SKM-1 (cell line): ENCODE measurements around the gene ATP13A4.

Source experiments
- DNase-seq: peaks from one replicate; lab custom pipeline; 2025; ENCODE audit not compliant: unreplicated experiment; lab: John Stamatoyannopoulos, UW

Gene ATP13A4

DNA sequence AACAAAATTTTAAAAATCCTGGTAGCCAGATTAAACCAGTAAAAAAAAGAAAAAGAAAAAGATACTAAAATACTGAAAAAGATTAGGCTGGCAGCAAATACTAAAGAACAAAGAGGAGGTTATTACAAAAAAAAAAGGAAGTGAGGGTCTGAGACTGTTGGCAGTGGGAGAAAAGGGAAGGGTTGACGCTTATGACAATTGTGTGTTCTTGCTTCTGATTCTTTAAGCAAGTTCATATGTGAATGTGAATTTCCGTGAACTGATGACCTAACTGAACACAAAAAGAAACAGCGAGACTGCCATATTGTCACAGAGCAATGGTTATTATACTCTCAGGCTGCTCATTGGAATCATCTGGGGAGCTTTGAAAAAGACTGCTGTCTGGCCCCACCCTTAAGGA is 56.5 kb downstream of the ATP13A4 start:
- peak; percentile 15 for DNase-seq

DNA sequence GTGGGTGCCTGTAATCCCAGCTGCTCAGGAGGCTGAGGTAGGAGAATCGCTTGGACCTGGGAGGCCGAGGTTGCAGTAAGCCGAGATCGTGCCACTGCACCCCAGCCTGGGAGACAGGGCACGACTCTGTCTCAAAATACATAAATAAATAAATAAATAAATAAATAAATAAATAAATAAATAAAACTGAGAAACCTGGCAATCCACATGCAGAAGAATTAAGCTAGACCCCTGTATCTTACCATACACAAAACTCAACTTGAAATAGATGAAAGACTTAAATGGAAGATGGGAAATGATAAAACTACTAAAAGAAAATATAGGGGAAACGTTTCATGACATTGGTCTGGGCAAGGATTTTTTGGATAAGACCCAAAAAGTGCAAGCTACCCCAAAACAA is 58.0 kb downstream of the ATP13A4 start:
- no peak for DNase-seq

DNA sequence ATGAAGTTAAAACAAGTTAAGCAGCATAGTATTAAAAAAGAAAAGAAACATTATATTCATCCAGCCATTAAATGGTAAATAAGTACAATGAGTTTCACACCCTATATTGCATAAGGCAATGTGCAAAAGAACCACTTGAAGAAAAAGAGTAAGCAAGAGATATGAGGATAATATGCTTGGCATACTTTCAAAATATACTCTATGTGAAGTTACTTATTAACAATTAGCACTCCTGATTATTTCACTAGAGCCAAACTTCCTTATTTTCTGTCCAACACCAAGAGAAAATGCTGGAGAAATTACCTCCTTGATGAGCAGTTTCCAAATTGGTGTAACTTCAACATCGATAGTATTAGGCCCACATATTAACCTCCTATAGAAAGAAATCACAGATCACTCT is 63.7 kb downstream of the ATP13A4 start:
- DNase-seq, result no peak

DNA sequence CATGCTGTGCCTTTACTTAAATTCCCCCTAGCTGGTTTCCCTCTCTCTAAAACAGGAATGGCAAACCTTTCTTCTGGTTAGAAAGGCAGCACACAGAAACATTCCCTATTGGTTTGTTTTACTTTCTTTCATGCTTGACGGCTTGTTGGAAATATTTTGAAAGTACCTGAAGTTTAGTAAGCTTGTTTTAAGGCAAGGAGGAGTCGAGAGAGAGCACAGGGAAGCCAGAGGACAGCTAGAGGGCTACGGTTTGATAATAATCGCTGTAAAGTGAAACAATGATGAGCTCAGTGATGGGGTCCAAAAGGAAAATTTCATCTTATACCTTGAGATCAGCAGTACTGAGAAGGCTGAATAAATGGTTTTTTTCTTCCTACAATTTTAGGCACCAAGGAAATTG is 64.1 kb downstream of the ATP13A4 start:
- no peak for DNase-seq

DNA sequence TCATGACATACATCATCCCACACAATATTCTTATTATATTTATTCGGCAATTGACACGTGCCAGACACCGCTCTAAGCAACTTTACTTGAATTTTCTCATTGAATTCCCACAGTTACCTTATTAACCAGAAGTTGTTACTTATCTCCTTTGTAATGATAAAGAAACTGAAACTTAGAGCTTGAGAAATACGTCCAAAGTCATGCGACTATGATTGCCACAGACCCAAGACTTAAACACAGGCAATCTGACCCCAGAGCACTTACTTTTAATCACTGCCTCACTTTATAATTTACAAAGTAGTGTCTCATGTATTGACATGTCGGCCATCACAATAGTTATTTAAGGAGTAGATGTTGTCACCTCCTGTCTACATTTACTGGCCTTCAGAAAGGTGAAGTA is 64.7 kb downstream of the ATP13A4 start:
- no peak for DNase-seq

DNA sequence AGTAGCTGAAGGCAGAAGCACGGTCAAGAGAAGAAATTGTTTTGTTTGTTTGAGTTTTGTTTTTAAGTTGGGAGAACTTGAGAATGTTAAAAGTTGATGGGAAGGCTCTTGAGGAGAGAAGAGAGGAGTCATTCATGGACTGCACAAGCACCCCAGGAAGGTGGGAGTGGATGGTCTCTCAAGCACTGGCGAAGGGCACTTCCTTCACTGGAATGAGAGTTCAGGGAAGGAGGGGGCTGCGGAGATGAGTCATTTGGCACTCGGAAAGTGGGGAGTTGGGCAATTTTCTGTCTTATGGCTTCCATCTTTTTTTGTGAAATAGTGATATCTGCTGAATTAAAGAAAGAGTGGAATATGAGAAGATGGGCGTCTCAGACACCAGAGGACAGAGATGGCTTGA is 66.0 kb downstream of the ATP13A4 start:
- no peak for DNase-seq

DNA sequence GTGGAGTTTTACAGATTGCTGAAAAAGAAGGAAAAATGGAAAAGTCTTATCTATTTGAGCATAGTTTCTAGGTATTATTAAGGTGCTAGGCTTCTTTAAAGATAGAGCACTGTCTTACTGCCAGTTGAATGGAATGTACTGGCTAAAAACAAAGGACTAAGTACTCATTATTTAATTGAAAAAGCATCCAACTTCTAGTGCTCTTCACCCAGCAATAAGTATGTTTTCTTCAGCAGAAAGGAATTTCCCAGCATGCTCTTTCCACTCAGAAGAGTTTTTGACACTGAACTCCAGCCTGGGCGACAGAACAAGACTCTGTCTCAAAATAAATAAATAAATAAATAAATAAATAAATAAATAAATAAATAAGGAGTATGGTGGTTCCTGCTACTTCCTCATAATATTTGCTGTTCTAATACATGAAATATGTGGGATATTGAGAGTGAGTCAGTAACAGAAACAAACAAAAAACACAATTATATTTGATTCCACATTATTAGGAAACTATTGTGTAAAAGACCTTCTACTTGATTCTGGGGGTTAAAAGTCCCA is 70.6 kb downstream of the ATP13A4 start:
- DNase-seq, result no peak

DNA sequence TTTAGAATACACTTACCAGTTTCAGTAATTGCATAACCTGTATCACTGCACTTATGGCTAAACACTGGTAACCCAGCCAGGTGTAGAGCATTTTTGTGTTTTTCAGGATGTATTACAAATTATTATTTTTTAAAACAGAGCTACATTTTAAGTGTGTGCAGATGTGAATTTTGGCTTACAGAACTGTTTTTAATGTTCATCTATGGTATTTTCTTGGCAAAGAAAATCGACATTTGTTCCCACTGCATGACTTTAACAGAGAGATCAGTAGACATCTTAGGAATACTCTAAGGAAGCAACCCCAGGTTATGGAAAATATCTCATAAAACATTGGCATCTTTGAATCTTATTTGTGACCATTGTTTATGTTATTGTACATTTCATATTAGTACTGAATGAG is 73.3 kb downstream of the ATP13A4 start:
- no peak for DNase-seq

DNA sequence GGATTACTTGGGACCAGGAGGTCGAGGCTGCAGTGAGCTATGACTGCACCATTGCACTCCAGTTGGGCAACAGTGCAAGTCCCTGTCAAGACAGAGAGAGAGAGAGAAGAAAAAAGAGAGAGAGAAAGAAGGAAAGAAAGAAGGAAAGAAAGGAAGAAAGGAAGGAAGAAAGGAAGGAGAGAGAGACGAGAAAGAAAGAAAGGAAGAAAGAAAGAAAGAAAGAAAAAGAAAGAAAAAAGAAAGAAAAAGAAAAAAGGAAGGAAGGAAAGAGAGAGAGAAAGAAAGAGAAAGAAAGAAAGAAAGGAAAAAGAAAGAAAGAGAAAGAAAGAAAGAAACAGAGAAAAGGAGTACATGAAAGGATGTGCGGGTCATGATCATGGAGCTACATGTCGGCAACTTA is 80.2 kb downstream of the ATP13A4 start:
- DNase-seq, result no peak

DNA sequence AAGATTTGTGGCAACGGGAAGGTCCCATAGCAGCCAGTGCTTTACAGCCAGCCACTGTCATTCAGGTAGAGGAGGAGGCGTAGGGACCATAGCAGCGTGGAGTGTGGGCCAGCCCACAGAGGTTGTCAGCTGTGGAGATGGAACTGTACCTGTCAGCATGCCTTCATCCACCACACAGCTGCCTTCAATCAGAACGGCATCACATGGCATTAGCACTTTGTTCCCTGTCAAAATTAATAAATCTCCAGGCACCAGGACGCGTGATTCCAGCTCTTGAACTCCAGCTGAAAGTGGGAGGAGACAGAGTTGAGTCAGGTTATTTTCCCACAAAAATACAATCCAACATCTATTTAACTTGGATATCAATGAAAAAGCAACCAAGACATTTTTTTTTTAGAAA is 84.0 kb downstream of the ATP13A4 start:
- no peak for DNase-seq

DNA sequence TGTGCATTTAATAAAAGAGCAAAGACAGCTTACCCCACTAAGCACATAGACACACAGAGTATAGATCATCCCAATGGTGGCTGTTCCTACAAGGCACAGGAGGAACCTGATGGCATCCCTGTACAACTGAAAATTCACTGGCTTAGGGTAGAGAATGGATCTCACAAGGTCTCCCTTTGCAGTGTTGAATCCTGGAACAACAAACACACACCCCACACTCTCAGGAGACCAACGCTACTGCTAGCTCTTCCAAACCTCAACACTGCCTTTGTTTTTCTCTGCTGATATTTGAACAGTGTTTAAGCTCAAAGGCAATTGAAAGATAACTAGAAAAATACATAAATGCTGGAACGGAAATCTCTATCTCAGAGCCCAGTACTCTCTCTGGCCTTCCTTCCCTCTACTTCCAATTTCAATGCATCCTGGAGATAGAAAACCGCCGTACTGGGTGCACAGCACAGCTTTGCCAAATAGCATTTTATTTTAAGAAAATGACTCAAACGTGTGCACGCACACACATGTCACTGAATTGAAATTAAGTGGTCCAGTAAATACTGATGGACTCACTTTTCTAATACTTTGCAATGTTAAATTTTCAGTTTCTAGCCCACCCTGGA is 88.6 kb downstream of the ATP13A4 start:
- DNase-seq, result no peak

DNA sequence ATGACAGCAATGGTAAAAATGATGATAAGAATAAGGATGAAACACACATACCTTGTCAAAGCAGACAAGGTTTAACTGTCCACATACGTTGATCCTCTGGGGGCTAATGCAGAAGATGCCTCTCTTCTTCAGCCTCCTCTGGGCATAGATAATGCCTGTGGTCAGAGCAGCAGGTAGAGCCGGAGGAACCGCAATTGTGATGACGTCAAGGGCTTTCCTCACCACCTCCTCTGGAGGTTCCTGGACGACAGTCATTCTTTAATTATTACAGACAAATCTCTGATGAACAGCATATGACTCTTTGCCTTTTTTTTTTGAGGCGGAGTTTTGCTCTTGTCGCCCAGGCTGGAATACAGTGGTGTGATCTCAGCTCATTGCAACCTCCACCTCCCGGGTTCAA is 89.8 kb downstream of the ATP13A4 start:
- no peak for DNase-seq

DNA sequence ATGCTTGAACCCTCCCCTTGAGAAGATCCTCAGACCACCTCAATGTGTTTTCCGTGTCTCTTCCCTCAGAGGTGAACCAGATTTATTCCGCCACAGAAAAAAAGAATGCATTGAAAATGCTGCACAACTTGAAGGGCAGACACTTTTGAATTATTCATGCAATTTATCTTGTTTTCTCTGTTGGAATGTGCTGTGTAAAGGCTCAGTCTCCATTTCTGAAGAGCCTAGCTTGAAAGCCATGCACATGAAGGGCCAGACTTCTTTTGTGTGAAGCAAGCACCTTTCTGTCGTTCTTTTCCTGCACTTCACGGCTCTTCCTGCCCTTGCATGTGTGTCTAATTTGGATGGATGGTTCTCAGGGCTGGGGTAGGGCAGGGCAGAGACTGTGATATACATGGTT is 97.2 kb downstream of the ATP13A4 start:
- no peak for DNase-seq

DNA sequence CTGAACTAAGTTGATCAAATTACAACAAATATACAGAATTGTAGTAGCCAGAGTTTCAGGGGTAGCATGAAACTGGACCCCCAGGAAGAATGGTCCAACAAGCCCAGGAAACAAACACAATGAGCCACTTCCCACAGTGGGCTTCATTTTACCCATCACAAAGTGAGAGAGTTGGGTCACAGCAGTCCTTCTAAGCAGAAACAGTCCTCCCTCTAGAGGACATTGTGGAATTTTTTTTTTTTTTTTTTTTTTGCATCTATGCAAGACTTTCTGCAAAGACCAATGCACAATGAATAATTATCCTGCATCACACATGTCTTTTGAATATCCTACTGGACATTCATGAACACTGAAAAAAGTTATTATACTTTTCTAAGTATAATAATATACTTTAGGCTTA is 102.4 kb downstream of the ATP13A4 start:
- no peak for DNase-seq

DNA sequence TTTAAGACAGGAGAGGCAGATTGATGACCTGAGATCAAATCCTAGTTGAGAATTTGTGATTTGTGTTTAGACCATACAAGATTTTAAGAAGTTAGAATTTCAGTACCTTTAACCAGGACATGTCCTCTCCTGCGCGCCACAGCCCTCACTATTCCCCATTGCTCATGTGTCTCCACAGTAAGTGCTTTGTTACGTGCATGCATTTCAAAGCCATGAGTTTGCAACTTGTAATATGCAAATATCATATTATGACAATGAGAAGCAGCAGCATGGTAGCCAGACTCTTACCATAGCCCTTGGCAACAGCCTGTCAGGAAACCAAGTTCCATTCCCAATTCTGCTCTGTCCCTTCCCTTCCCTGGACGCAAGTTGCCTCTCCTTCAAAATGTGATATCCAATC is 102.8 kb downstream of the ATP13A4 start:
- DNase-seq, result no peak

DNA sequence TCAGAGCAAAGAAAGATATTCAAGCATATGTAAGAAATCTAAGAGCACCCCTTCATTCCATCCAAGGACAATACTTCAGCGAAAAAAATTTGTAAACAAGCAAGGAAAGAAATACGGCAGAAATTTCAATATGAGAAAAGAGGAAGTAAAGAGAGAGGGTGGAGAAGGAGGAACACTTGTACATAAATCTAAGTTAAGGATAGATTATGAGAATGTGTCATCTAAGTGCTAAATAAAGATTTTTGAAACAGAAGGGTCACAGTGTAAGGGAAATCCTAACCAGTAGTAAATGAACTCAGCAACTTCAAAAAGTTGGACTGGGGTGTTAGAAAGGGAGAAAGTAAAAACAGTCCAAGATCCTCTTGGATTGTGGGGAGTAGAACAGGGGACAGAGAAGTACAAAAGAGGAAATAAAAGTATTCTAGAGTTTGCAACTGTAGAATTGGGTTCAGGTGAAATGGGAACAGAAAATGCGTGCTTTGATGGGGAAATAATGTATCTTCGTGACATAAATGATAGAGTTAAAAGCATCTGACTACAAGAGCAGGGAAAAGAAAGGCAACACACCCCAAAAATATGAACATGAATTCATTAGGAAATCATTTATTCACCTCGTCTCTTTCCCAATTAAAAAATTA is 107.6 kb downstream of the ATP13A4 start:
- peak; percentile 42 for DNase-seq

DNA sequence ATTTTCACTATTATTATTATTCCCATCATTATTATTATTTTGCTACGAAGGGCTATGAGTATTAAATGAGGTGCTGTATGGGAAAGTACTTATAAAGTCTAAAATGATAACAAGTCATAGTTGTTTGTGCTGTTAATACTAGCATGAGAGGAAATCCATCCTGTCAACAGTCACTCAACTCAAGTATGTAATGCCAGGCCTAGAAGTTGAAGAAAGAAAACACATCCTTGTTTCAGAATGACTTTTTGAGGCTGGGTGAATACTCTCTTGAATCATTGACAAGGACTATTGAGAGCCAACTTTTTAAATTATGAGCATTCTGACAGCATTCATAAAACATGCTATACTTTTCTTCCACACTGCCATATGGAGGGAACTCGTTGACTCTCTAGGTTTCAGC is 115.3 kb downstream of the ATP13A4 start:
- no peak for DNase-seq

DNA sequence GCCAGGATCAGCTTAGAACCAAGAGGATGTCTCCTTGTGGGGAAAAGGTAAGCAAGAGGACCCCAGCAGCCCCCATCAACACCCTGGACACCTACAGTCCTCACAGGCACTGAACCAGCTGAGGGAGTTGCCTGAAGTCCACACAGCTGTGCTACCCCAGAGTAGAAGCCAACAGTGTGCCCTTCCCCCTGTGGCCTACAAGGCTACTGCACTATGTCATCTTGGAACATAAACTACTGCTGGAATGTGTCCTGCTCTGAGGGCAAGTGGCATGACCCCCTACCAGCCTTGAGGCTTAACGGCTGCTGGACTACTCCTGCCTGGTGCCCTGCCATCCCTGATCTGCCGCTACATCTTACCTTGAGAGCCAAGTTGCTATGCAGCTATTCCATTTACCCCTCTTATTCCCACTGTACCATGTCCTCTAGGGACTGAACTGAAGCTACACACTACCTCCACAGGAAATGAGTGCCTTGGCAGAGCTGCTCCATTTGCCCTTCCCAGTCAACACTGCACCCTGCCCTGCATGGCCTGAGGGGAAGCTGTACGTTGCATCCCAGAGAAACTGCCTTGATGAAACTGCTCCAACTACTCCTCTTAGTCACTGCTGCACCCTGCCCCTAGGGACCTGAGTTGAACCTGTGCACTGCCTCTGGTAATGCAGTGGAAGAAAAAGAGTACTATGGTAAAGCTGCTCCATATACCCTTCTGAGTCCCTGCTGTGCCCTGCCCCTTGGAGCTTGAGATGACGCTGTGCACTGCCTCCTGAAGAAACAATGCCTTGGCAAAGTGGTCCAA is 135.9 kb downstream of the ATP13A4 start:
- DNase-seq, result no peak

DNA sequence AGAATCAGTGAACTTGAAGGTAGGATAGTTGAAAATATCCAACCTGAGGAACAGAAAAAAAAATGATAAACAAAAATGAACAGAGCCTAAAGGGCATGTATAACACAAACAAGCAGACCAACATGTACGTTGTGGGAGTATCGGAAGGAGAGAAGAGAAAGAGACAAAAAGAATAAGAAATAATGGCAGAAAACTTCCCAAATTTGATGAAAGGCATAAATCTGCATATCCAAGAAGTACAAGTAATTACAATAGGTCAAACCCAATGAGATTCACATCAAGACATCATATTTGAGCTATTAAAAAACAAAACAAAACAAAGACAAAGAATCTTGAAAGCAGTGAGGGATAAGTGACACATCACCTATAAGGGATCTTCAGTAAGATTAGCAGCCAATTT is 138.1 kb downstream of the ATP13A4 start:
- DNase-seq, result no peak

DNA sequence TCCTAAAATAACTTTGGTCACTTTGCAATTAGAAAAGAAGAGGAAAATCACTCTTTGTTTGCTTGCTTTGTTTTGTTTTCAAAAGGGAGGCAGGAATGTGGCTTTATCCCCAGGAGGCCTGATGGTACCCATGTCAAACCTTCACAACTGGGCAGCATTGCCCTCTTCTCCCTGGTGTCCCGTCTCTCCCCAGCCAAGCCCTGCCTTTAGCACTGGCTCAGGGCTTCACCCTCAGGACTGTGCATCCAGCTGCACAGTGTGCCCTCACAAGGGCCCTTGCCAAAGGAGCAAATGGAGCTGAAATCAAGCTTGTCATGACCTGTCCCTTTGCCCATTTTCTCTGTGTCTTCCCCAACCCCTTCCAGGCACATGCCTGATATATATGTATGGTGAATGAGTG is 147.0 kb downstream of the ATP13A4 start:
- no peak for DNase-seq

DNA sequence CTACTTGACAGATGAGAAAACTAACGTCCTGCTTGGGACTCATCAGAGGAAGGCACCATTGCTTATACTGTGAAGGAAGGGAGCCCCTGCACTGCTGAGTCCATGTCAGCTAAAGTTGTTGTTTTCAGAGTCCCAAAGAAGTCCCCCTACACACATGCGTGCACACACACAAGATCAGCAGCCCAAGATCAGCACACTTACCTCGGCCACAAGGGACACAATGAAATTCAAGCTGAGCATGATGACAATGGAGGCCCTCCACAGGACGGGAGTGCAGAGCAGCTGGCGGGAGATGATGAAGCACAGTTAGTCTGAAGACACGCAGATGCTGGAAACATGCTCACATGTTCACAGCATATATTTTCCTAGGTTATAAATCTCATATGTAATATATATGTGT is 147.6 kb downstream of the ATP13A4 start:
- no peak for DNase-seq

DNA sequence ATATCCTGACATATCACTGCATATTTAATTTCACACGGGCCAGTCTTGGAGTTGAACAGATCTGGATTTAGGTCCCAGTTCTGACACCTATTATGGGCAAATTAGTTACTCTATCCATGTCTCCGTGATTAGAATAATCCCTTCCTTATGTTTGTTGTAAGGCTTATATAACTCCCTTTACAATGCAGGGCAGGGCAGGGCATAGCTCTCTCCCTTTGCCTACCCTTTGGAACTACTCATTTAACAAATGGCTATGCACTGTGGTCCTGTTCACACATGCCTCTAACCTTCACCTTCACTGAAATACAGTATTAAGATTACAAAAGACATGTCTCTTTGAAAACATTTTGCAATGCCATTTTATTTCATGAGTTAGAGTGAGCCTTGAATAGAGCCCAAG is 151.4 kb downstream of the ATP13A4 start:
- no peak for DNase-seq
